ENCODE results near the gene BAZ2B. TPM values are rescaled to one million over a fixed set of nuclear protein-coding genes. Genes with fewer than 3 reads are reported as not detected.

Gene BAZ2B
- total and polyA plus RNA-seq, 4 donors = 21.4 to 139 (median 61.0) TPM

DNA sequence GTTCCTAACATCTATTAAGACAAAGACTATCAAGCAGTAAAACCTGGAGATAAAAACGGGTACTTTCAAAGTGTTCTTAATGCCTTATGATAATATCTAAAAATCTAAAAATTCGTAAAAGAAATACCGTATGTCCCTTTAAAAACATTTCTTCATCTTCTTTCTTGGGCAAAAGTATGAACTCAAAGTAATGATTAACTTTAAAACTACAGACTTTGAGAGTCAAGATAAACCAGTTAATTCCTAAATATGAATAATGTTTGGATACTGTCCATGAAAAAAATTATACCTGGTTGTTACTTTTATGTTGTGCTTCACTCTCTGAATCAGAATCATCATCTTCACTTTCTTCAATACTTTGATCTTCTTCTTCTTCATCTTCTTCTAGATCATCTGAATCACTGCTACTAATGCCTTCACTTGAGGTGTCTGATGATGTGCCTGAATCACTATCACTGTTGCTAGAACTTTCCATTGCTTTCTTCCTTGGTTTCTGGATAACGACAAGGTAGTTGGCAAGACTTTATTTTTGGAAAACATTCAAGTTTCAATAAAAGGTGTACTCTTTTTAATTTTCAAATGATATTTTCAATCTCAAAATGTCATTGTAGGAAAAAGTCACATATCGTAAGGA, 177.5 kb downstream of the BAZ2B start:
- H3K4me1 ChIP-seq (ENCODE audit: control insufficient read depth in 1 of 2, insufficient read depth in 2 of 2, low read length in 2 of 2) = peaks cover 0 to 2% of the 10 kb centered on the region in 2 donors
- DNase-seq (no peak), ATAC-seq (ENCODE audit: low FRiP score) (no peak)
- 81 to 82% methylated on average over 5 of the region's 5 CpGs for WGBS, 2 donors
- H3K27me3 ChIP-seq (ENCODE audit: control insufficient read depth in 1 of 2, insufficient read depth in 2 of 2, low read length in 1 of 2) = no peaks in the 10 kb centered on the region
- no peaks in the 10 kb centered on the region for H3K9me3 ChIP-seq (ENCODE audit: control insufficient read depth, low read length)
- H3K27ac ChIP-seq (ENCODE audit: low read depth in 1 of 2, low read length in 2 of 2) = no peak overlapping the region
- H3K4me3 ChIP-seq (ENCODE audit: low read length in 2 of 2) = no peak overlapping the region
- intact Hi-C loops (cut with DNase I) = no loop called here
- H3K36me3 ChIP-seq (ENCODE audit: control insufficient read depth in 1 of 2, insufficient read depth in 2 of 2, low read length in 1 of 2) = peaks cover 0 to 2% of the 10 kb centered on the region in 2 donors

DNA sequence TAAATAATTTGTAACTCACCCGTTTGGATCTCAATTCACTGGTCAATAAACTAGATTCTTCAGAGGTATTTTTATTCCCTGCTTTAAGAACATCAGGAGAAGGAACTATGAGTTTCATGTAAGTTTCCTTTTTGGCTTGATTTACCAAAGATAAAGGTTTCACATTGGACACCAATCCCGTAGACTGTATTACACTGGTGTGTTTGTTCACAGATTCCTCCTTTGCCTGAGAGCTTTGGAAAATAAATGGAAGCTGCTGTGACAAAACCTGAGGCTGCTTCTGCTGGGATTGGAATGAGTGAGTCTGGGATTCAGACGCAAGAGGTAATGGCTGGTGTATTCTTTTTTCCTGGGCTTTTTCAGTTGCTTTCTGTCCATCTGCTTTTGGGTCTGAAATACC, 178.1 kb downstream of the BAZ2B start:
- intact Hi-C loops (cut with DNase I) = no loop called here
- DNase-seq = no peak
- H3K9me3 ChIP-seq (ENCODE audit: control insufficient read depth, low read length) = no peaks in the 10 kb centered on the region
- H3K4me1 ChIP-seq (ENCODE audit: control insufficient read depth in 1 of 2, insufficient read depth in 2 of 2, low read length in 2 of 2) = peaks cover 0 to 2% of the 10 kb centered on the region in 2 donors
- peaks cover 0 to 2% of the 10 kb centered on the region in 2 donors for H3K36me3 ChIP-seq (ENCODE audit: control insufficient read depth in 1 of 2, insufficient read depth in 2 of 2, low read length in 1 of 2)
- H3K27ac ChIP-seq (ENCODE audit: low read depth in 1 of 2, low read length in 2 of 2) = no peak overlapping the region
- WGBS, 2 donors = 85 to 88% methylated on average over 3 of the region's 3 CpGs
- no peaks in the 10 kb centered on the region for H3K27me3 ChIP-seq (ENCODE audit: control insufficient read depth in 1 of 2, insufficient read depth in 2 of 2, low read length in 1 of 2)
- ATAC-seq (ENCODE audit: low FRiP score) = no peak
- H3K4me3 ChIP-seq (ENCODE audit: low read length in 2 of 2) = no peak overlapping the region

DNA sequence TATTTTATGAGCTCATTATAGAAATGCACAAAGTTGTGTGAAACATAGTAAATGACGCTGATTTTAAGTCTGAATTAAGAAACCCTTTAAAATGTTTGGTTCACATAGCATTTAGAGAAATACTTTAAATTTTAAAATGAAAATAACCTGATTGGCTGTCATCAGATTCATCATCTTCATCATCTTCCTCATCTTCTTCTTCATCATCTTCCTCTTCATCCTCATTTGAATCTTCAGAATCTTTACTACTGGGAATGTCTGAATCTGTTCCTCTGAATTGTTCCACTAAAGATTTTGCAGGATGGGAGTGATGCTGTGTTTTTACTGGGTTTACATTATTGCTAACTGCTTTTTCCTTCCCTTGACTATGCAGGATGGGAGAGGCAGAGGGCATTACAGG, 183.7 kb downstream of the BAZ2B start:
- no peaks in the 10 kb centered on the region for H3K4me1 ChIP-seq (ENCODE audit: control insufficient read depth in 1 of 2, insufficient read depth in 2 of 2, low read length in 2 of 2)
- peaks cover 2 to 7% of the 10 kb centered on the region in 2 donors for H3K36me3 ChIP-seq (ENCODE audit: control insufficient read depth in 1 of 2, insufficient read depth in 2 of 2, low read length in 1 of 2)
- H3K9me3 ChIP-seq (ENCODE audit: control insufficient read depth, low read length) = no peaks in the 10 kb centered on the region
- intact Hi-C loops (cut with DNase I) = no loop called here
- DNase-seq = no peak
- no peak overlapping the region for H3K27ac ChIP-seq (ENCODE audit: low read depth in 1 of 2, low read length in 2 of 2)
- WGBS, 2 donors = 92 to 95% methylated on average over 1 of the region's 1 CpG
- no peaks in the 10 kb centered on the region for H3K27me3 ChIP-seq (ENCODE audit: control insufficient read depth in 1 of 2, insufficient read depth in 2 of 2, low read length in 1 of 2)
- no peak for ATAC-seq (ENCODE audit: low FRiP score)
- no peak overlapping the region for H3K4me3 ChIP-seq (ENCODE audit: low read length in 2 of 2)

DNA sequence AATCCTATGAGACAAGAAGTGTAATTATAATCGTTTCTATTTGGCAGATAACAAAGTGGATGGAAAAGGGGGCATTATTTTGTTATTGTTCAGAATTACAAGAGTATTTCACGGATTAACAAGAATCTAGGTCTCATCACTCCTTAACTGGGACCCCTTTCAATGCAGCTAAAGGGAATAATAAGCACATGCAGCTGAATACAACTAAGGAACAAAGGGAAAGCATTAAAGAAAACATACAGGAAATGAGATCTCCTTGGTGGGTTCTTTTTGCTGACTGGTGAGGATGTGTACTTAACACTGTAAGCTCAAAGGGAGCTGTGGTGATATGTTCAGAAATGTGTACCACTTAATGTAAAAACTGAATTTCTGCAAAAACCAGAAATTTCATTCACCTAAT, 189.3 kb downstream of the BAZ2B start:
- intact Hi-C loops (cut with DNase I) = no loop called here
- Histone ChIP-seq H3K27ac (ENCODE audit: low read depth in 1 of 2, low read length in 2 of 2) (no peak overlapping the region), H3K36me3 (ENCODE audit: control insufficient read depth in 1 of 2, insufficient read depth in 2 of 2, low read length in 1 of 2) (peaks cover 2 to 6% of the 10 kb centered on the region in 2 donors), H3K4me1 (ENCODE audit: control insufficient read depth in 1 of 2, insufficient read depth in 2 of 2, low read length in 2 of 2) (no peaks in the 10 kb centered on the region), H3K27me3 (ENCODE audit: control insufficient read depth in 1 of 2, insufficient read depth in 2 of 2, low read length in 1 of 2) (no peaks in the 10 kb centered on the region), H3K4me3 (ENCODE audit: low read length in 2 of 2) (no peak overlapping the region), H3K9me3 (ENCODE audit: control insufficient read depth, low read length) (no peaks in the 10 kb centered on the region)
- no peak for ATAC-seq (ENCODE audit: low FRiP score)
- no peak for DNase-seq
- WGBS, 2 donors = 72 to 76% methylated on average over 2 of the region's 2 CpGs

DNA sequence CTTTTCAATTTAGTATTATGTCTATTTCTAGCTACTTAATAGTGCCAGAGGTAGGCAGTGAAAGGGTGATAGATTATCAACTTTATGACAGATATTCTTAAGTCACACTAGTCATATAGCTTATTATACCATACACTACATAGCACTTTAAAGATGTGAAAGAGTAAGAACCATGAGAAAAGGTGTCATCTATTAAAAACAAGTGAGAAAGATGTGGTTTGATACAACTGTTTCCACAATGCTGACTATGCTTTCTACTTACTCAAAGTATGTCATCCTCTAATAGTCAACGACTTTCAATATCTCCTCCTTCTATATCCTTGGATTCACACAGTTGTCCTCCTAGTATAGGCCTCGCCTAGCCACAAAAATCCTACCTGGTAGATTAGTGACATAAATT, 196.9 kb downstream of the BAZ2B start:
- H3K4me1 ChIP-seq (ENCODE audit: control insufficient read depth in 1 of 2, insufficient read depth in 2 of 2, low read length in 2 of 2) = no peaks in the 10 kb centered on the region
- no peaks in the 10 kb centered on the region for H3K27me3 ChIP-seq (ENCODE audit: control insufficient read depth in 1 of 2, insufficient read depth in 2 of 2, low read length in 1 of 2)
- H3K36me3 ChIP-seq (ENCODE audit: control insufficient read depth in 1 of 2, insufficient read depth in 2 of 2, low read length in 1 of 2) = peaks cover 0 to 2% of the 10 kb centered on the region in 2 donors
- ATAC-seq (ENCODE audit: low FRiP score) = no peak
- no peaks in the 10 kb centered on the region for H3K9me3 ChIP-seq (ENCODE audit: control insufficient read depth, low read length)
- intact Hi-C loops (cut with DNase I) = no loop called here
- H3K4me3 ChIP-seq (ENCODE audit: low read length in 2 of 2) = no peak overlapping the region
- WGBS, 2 donors = 91 to 98% methylated on average over 2 of the region's 2 CpGs
- no peak overlapping the region for H3K27ac ChIP-seq (ENCODE audit: low read depth in 1 of 2, low read length in 2 of 2)
- DNase-seq = no peak

DNA sequence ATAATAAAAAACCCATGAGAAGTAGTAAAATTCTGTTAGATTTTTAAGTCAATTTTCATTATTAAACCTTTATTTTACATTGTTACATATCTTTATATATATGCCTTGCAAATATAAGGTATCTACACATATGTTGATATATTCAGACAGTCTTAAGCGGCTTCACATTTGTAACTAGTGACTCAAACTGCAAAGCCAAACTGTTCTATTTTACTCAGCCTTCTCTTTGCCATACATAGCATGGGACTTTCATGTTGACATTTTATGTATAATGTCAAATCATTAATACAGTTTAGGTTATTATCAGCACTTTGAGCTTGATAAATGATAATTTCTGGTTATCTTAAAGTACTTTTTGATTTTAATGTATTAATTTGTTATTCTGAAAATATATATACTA, 204.9 kb downstream of the BAZ2B start:
- intact Hi-C loops (cut with DNase I) = no loop called here
- Histone ChIP-seq H3K36me3 (ENCODE audit: control insufficient read depth in 1 of 2, insufficient read depth in 2 of 2, low read length in 1 of 2) (peaks cover 3 to 4% of the 10 kb centered on the region in 2 donors), H3K4me1 (ENCODE audit: control insufficient read depth in 1 of 2, insufficient read depth in 2 of 2, low read length in 2 of 2) (no peaks in the 10 kb centered on the region), H3K27ac (ENCODE audit: low read depth in 1 of 2, low read length in 2 of 2) (no peak overlapping the region), H3K4me3 (ENCODE audit: low read length in 2 of 2) (no peak overlapping the region), H3K9me3 (ENCODE audit: control insufficient read depth, low read length) (no peaks in the 10 kb centered on the region), H3K27me3 (ENCODE audit: control insufficient read depth in 1 of 2, insufficient read depth in 2 of 2, low read length in 1 of 2) (no peaks in the 10 kb centered on the region)
- ATAC-seq (ENCODE audit: low FRiP score) (no peak), DNase-seq (no peak)
- 97 to 100% methylated on average over 1 of the region's 1 CpG for WGBS, 2 donors

DNA sequence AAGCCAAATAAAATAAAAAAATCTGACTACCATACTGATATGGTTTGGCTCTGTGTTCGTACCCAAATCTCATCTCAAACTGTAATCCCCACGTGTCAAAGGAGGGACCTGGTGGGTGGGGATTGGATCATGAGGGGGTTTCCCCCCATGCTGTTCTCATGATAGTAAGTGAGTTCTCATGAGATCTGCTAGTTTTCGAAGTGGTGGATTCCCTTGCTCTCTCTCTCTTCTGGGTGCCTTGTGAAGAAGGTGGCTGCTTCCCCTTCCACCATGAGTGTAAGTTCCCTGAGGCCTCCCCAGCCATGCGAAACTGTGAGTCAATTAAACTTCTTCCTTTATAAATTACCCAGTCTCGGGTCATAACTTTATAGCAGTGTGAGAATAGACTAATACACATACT, 206.1 kb downstream of the BAZ2B start:
- DNase-seq (no peak), ATAC-seq (ENCODE audit: low FRiP score) (no peak)
- H3K9me3 ChIP-seq (ENCODE audit: control insufficient read depth, low read length) = no peaks in the 10 kb centered on the region
- 85 to 86% methylated on average over 5 of the region's 5 CpGs for WGBS, 2 donors
- H3K4me3 ChIP-seq (ENCODE audit: low read length in 2 of 2) = no peak overlapping the region
- intact Hi-C loops (cut with DNase I) = no loop called here
- H3K4me1 ChIP-seq (ENCODE audit: control insufficient read depth in 1 of 2, insufficient read depth in 2 of 2, low read length in 2 of 2) = no peaks in the 10 kb centered on the region
- H3K27ac ChIP-seq (ENCODE audit: low read depth in 1 of 2, low read length in 2 of 2) = no peak overlapping the region
- H3K27me3 ChIP-seq (ENCODE audit: control insufficient read depth in 1 of 2, insufficient read depth in 2 of 2, low read length in 1 of 2) = no peaks in the 10 kb centered on the region
- peaks cover 3 to 4% of the 10 kb centered on the region in 2 donors for H3K36me3 ChIP-seq (ENCODE audit: control insufficient read depth in 1 of 2, insufficient read depth in 2 of 2, low read length in 1 of 2)

DNA sequence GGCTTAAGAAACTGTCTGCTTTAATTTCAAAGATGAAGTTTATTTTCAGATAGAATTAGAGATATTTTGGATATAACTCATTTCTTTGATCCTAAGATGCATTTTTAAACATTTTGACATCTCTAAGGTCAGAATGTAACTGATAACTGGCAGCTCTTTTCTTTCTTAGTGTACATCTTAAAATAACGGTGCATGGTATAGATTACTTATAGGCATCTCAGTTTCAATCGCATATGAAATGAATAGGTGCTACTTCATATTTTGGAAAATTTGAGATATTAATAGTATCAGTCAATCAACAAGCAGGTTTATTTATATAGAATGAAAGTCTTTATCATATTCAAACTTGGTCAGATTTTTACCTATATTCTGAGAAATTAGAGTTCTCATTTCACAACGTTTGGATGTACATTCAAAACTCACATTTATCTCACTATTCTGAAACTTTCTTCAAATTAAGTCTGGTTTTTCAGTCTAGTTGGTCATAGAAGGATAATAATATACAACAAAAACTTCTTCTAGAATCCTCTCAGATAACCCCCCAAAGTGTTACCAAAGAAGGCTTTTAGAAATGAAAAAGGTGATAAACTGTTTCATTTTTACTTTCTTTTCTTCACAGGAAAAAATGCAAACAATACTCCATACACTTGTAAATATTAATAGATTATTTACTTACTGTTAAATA, 207.1 kb downstream of the BAZ2B start:
- WGBS, 2 donors = 78 to 81% methylated on average over 3 of the region's 3 CpGs
- peaks cover 3 to 4% of the 10 kb centered on the region in 2 donors for H3K36me3 ChIP-seq (ENCODE audit: control insufficient read depth in 1 of 2, insufficient read depth in 2 of 2, low read length in 1 of 2)
- no peak for ATAC-seq (ENCODE audit: low FRiP score)

DNA sequence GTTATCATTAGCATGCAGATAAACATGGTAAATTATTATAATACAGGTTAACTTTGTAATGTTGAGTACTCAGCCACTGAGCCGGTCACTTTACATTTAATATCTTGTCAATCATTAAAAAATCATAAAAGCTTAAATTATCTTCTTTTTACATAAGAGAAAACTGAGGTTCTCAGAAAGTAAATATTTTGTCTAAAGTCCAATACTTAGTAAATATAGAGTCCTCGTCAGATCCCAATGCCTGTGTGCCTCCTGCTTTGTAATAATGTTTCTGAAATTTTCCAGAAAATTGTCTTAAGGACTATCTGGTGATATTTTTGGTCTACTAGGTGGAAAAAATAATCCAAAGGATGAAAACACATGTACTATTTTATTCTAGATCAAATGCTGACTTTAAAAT, 213.6 kb downstream of the BAZ2B start:
- Histone ChIP-seq H3K36me3 (ENCODE audit: control insufficient read depth in 1 of 2, insufficient read depth in 2 of 2, low read length in 1 of 2) (no peaks in the 10 kb centered on the region), H3K27ac (ENCODE audit: low read depth in 1 of 2, low read length in 2 of 2) (no peak overlapping the region), H3K9me3 (ENCODE audit: control insufficient read depth, low read length) (no peaks in the 10 kb centered on the region), H3K27me3 (ENCODE audit: control insufficient read depth in 1 of 2, insufficient read depth in 2 of 2, low read length in 1 of 2) (no peaks in the 10 kb centered on the region), H3K4me3 (ENCODE audit: low read length in 2 of 2) (no peak overlapping the region), H3K4me1 (ENCODE audit: control insufficient read depth in 1 of 2, insufficient read depth in 2 of 2, low read length in 2 of 2) (no peaks in the 10 kb centered on the region)
- 93 to 95% methylated on average over 2 of the region's 2 CpGs for WGBS, 2 donors
- ATAC-seq (ENCODE audit: low FRiP score) (no peak), DNase-seq (no peak)
- intact Hi-C loops (cut with DNase I) = no loop called here

More for the DNA sequence above, 207.1 kb downstream of the BAZ2B start:
- Histone ChIP-seq H3K4me1 (ENCODE audit: control insufficient read depth in 1 of 2, insufficient read depth in 2 of 2, low read length in 2 of 2) (no peaks in the 10 kb centered on the region), H3K27ac (ENCODE audit: low read depth in 1 of 2, low read length in 2 of 2) (no peak overlapping the region), H3K4me3 (ENCODE audit: low read length in 2 of 2) (no peak overlapping the region), H3K9me3 (ENCODE audit: control insufficient read depth, low read length) (no peaks in the 10 kb centered on the region), H3K27me3 (ENCODE audit: control insufficient read depth in 1 of 2, insufficient read depth in 2 of 2, low read length in 1 of 2) (no peaks in the 10 kb centered on the region)
- DNase-seq = no peak
- intact Hi-C loops (cut with DNase I) = no loop called here
